ENCODE measurements around the gene GFI1.
A peak's percentile ranks its signal among the peaks of the same experiment; 100 is the strongest.
"Not testable (repeated sequence)": the region's sequence is repeated elsewhere in the genome, so short reads cannot be mapped to it uniquely, and the experiment has no call there.

Gene GFI1

DNA sequence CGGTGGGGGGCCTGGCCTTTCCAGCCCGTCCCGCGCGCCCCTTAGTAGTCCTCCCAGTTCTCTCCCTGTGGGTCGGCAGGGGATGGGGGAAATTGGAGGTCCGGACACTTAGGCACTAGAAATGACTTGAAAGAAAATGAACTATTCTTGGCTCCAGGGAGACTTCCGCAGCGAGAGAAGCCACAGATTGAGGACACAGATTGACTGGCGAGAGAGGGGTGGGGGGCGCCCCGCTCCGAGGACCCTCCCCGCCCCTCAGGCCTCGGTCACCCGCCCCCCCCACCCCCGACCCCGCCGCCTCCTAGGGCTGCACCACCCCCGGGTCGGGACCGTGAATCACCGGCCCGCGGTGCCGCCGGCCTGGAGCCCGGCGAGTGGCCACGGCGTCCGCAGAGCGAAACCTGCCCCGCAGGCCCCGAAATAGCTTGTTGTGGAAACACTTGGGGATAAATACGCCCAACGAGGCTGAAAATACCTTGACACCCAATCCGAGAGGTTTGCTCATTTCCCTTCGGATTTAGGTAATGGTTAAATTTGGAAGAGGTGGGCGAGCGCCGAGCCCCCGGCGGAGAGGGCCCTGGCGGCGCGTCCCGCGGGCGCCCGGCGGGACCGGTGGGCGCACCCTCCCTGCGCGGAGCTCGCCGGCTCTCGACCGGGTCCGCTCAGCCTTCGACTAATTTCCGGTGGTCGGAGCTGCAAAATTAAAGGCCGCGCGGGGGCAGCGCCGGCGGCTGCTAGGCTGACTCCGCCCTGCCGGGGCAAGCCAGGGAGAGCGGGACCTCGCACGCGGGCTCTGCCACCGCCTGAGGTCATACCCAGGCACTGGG, at the start of gene GFI1:
GFI1 (minus strand) TSS at position 675 of the 827 bp plus-strand sequence. CDS start 3,438 bp downstream, outside the sequence.
- DNase-seq (ENCODE audit: low read depth) = no peak

DNA sequence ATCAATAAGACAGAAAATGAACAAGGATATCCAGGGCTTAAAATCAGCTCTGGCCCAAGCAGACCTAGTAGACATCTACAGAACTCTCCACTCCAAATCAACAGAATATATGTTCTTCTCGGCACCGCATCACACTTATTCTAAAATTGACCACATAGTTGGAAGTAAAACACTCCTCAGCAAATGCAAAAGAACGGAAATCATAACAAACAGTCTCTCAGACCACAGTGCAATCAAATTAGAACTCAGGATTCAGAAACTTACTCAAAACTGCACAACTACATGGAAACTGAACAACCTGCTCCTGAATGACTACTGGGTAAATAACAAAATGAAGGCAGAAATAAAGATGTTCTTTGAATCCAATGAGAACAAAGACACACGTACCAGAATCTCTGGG, 45.6 kb upstream of the GFI1 start:
- DNase-seq (ENCODE audit: low read depth) = not testable (repeated sequence)

DNA sequence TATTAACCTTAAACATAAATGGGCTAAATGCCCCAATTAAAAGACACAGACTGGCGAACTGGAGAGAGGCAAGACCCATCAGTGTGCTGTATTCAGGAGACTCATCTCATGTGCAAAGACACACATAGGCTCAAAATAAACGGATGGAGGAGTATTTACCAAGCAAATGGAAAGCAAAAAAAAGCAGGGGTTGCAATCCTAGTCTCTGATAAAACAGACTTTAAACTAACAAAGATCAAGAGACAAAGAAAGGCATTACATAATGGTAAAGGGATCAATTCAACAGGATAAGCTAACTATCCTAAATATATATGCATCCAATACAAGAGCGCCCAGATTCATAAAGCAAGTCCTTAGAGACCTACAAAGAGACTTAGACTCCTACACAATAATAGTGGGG, 45.2 kb upstream of the GFI1 start:
- DNase-seq (ENCODE audit: low read depth) = not testable (repeated sequence)

DNA sequence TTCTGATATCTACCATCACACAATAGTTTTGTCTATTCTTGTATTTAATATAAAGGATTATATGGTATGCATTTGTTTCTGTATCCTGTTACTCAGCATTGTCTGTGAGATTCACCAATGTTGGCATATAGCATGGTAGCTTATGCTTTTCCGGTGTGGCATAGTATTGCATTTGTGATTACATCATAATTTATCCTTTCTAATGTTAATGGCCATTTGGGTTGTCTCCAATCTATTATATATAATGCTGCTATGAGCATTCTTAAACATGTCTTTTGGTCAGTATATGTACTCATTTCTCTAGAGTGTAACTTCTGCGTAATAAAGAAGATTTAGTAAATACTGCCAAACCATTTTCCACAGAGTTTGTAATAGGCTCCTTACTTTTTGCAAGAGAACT, 40.9 kb upstream of the GFI1 start:
- no peak for DNase-seq (ENCODE audit: low read depth)

DNA sequence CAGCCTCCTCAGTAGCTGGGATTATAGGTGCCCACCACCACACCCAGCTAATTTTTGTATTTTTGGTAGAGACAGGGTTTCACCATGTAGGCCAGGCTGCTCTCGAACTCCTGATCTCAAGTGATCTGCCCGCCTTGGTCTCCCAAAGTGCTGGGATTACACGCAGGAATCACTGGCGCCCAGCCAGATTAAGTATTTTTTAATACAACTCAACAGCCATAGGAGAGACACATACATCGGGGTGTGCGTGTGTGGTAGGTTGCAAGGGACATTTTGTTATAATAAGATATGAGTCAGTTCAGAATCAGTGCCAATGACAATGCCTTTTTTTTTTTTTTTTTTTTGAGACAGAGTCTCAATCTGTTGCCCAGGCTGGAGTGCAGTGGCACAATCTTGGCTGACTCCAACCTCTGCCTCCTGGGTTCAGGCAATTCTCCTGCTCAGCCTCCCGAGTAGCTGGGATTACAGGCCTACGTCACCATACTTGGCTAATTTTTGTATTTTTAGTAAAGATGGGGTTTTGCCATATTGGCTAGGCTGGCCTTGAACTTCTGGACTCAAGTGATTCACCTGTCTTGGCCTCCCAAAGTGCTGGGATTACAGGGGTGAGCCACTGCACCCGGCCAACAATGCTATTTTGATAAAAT, 38.3 kb upstream of the GFI1 start:
- not testable (repeated sequence) for DNase-seq (ENCODE audit: low read depth)

DNA sequence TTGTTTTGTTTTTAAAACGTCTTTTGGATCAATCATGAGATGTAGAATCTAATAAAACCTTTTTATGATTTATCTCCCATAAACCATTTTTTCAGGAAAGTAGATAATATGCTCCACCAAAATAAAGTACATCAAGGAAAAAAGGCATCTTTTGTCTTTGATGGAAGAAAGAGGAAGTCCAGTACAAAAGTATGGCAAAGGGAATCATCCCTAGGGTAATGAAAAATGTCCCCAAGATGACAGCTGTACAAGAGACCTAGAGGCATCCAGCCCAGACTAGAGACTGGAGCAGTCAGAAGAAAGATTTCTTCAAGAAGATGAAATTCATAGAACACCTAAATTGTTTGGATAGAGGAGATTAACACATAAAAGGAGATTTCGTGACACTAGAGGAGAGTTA, 32.3 kb upstream of the GFI1 start:
- DNase-seq (ENCODE audit: low read depth) = no peak

DNA sequence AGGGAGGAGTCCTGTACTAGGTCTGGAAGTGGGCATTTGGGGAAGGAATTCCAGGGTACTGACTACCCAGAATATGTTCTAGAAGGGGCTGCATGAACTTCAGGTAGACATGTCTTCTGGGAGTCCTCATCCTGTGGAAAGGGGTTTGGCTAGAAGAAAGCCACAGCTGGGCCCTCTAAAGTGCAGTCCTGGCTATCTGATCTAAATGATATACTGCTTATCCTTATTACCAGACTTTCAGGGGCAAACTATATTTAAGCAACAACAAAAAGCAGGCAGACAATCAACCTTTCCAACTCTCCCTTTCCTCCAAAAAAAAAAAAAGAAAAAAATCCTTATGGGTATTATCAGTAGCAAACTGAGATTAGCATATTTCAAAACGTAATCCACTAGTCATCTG, 29.8 kb upstream of the GFI1 start:
- DNase-seq (ENCODE audit: low read depth) = no peak

DNA sequence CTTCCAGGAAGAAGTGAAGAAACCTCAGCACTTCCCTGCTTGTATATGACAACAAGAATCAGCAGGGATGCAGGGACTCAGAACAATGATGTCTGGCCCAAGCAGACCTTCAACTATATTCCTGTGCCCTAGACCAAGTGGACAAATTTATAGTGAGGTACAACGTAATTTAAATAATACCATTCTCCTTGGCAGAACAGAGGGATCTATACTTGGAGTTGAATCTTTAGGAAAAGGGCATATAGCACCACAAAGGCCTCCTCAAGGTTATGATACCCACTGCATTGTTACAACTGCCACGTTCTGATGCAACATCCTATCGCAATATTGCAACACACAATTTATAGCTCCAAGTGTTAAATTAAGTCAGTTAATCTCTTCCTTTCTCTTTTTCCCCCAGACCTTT, 29.1 kb upstream of the GFI1 start:
- DNase-seq (ENCODE audit: low read depth) = no peak

DNA sequence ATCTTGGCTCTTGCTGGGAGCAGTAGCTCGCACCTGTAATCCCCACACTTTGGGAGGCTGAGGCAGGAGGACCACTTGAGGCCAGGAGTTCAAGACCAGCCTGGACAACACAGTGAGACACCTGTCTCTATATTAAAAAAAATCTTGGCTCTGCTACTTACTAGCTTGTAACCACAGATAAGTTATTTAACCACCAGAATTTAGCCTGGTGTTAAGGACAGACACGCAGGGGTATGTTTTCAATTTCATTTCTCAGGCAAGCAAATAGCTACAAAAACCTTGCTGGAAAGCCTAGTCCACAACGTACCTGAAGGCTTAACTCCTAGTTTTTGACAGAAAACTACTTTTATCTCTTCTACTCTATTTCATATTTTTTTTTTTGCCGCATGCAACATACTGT, 24.8 kb upstream of the GFI1 start:
- DNase-seq (ENCODE audit: low read depth) = no peak

DNA sequence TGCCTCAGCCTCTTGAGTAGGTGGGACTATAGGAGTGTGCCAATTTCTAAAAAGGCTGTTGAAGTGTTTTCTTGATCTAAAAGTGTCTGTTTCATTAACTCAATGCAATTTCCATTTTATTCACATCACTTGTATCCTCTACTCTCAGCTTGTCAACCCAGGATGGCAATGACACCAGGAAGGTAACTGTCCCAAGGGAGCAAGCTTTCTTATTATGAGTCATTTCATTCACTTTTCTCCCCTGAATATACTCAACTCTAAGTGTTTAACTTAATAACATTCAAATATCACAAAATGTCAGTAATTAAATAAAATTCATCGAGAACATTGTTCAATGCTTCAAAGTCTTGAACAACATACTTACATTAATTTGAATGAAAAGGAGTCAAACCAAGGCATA, 22.9 kb upstream of the GFI1 start:
- no peak for DNase-seq (ENCODE audit: low read depth)

DNA sequence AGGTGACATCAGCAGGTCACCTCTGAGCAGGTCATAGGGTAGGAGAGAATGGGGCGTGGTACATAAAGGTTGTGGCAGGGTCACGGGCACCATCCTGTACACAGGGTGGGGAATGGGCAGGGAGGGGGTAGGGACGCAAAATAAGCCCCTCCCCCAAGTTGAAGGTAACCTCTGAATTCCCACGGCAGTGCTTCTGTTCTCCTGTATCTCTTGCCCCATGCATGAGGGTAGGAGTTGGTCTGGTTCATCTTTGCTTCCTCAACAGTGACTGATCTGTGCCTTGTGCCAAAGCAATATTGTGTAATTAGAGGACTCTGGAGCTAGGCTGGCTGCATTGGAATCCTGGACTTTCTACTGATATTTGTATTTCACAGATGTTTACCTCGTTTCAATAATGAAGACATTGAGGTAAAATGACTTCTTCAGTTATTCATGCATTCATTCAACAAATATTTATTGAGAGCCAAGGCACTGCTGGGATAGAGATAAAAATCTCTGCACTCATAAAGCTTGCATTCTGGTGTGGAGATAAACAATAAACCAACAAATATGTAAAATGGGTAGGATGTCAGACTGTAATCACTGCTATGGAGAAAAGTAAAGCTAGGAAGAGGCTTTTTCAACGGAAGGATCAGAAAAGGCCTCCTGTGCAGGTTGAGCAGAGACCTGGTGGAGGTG, 18.4 kb upstream of the GFI1 start:
- DNase-seq (ENCODE audit: low read depth) = no peak

DNA sequence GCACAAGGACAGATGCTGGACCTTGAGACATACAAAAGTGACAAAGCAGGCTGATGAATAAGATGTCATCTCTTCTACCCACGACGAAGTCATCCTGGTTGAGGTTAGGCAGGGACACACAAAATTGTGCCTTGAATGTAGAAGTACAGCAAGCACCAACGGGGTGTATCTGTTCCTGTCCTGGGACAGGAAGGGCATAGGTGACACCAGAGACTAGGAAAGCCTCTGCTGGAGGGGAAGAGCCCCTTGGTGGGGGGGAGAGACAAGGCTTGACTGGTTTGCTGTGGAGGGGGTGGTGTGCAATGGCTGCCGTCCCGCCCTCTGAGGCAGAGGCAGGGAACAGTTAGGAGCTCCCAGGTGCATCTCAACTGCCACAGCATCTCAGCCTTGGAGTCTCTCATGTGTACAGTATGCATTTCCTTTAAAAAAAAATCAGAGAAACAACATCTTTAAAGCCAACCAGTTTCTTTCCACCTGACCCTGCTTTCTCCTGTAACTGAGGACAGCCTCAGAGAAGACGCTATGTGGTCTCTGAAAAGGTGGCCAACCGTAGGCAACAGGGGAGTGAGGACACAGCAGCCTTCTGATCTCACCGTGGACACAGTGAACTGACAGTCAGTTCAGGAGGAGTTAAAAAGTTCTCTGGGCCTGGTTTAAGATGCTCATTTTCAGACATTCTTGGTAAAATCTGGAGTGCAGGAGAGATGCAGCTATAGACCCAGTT, 17.7 kb upstream of the GFI1 start:
- no peak for DNase-seq (ENCODE audit: low read depth)

DNA sequence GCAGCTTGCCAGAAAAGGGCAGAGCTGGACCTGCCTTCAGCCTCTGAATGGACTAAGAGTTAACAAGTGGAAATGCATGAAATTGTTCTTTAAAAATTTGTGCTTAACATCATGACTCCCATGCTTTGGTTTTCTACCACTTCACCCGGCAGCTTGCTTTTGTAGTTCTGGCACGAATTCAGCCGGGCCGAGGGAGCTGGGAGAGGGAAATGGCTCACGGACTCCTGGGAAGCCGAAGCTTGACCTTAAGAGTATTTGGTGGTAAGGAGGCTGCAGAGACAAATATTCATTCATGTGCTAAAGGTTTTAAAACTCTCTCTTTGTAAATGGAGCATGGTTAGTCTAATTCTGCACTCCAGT, 17.2 kb upstream of the GFI1 start:
- DNase-seq (ENCODE audit: low read depth) = no peak

DNA sequence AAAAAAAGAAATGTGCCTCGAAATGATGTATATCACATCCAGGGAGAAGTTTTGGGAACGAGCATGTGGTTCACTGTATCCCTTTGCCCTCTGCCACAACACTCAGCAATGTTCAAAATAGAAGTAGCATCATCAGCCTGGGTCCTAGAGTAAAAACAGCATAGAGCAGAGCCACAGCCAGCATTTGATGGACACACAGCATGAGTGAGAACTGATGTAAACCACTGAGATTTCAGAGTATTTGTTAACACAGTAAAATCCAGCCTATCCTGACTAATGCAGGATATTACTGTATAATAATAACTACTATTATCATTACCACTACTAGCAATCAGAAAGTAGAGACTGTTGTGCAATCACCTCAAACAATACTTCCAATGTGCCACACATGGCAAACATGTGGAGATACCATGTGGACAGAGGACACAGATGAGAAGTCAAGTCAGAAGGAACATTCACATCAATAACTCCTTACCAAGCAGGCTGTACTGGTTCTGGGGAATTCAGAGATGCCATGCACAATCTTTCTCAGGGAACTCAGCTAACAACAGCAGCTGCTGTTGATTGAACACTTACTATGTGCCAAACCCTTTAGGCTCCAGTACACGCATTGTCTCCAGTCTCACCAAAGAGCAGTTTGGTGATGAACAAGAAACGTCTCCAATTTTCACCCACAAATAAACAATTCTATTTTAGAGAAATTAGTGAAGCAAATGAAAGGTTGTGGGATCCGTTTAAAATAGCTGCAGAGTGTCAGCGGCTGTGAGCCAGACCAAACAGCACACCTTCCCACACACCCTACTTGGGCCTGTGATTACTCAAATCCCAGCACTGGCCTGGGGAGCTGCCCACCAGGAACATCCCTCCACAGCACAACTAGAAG, 16.6 kb upstream of the GFI1 start:
- DNase-seq (ENCODE audit: low read depth) = no peak

DNA sequence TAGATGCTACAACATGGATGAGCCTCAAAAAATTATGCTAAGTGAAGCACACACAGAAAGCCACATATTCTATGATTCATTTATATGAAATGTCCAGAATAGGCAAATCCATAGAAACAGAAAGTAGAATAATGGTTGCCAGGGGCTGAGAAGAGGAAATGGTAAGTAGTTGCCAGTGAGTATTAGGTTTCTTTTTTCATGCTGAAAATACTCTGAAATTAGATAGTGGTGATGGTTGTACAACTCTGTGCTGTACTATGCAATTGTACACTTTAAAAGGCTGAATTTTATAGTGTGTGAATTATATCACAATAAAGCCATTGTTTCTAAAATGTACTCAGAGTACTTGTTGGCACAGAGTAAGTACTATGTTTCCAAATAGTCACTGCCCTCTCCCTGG, 15.5 kb upstream of the GFI1 start:
- peak; percentile 57 for DNase-seq (ENCODE audit: low read depth)

DNA sequence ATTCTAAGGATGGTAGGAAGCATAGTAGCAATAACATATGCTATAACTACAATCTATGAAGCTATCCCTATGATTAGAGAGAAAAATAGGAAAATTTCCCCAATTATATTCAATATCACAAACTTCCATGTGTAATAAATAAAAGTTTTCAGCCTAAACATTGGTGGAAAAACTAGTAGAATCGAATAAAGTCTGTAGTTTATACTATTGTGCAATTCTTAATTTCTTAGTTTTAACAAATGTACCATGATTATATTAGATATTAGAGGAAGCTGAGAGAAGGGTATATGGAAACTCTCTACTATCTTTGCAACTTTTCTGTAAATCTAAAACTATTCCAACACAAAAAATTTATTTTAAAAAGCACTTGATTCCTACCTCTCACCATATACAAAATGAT, 13.8 kb upstream of the GFI1 start:
- DNase-seq (ENCODE audit: low read depth) = no peak

DNA sequence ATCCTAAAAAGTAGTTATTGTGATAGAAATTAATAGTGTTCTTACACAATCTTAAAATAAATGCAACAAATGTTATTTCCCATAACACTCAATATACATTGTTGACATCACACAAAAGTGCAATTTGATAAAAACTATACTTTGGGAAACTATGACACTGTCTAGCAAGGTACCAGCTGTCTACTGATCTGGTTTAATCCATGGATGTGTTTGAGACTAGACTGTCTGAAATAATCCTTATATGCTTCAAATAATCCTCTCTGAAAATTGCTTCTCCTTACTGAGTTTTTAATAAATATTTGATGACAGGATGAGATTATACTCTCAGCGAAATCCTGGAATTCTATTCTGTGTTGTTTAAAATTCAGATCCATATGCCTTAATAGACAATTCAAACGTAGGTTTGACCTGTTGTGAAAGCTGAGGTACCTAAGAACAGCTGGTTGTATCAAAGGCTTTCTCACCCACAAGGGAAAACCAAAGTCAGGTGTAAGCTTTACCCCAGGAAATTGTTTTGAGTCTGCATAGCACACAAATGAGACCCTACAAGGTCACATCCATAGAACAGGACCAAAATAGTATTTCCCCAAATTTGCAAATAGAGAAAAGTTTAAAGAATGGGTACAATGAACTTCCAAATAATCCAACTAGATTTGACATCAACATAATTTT, 8.8 kb upstream of the GFI1 start:
- DNase-seq (ENCODE audit: low read depth) = no peak

DNA sequence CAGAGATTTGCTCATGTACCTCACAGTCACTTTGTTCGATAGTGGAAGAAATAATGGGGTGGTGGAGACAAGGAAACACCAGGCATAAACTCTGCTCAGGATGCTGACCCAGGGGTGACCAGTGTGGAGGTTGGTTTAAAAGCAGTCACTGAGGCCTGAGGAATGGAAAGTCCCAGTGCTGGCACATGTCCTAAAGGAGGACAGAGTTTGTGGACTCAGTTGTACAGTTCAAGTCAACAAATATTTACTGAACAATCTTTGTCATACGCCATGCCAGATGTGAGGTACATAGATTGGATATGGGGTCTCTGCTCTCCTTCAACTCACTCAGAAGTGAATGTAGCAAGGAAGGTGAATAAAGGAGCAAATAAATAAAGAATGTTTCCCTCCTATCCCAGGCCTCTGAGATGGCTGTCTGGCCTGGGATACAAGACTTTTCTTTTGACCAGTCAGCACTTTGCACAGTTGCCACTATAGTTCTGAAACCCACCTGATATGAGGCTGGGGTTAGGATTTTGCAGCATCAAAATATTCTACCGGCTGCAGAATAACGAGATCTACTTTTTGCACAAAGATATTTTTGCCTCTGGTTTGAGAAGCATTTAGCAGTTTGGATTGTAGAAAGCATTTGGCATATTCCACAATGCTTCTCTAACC, 7.9 kb upstream of the GFI1 start:
- no peak for DNase-seq (ENCODE audit: low read depth)

DNA sequence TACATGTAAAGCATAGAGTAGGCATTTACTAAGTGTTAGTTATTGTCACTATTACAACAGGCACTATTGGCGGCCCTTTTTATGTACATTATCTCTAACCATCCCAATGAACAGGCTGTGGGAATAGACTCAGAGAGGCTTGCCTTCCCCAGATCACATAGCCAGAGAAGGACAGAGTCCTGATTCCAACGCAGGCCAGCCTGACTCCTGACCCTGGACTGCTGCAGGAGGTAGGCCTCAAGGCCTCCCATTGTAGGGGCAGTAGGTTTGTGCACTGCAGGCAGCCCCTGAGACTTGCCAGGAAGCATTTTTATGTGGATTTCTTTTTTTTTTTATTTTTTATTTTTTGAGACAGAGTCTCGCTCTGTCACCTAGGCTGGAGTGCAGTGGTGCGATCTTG, 6.4 kb upstream of the GFI1 start:
- no peak for DNase-seq (ENCODE audit: low read depth)

DNA sequence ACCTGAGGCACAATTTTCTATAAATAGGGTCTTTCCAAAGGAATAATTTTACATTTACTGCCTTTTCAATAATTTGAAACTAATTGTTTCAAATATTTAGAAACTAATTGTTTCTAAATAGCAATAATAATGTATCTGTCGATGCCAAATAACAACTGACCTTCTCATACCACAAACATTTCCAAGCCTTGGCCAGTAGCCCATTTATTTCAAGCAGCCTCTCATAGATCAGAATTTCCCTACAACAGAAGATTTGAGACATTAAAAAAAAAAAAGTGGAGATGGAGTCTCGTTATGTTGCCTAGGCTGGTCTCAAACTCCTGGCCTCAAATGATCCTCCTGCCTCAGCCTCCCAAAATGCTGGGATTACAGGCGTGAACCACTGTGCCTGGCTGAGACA, 2.1 kb upstream of the GFI1 start:
- no peak for DNase-seq (ENCODE audit: low read depth)

DNA sequence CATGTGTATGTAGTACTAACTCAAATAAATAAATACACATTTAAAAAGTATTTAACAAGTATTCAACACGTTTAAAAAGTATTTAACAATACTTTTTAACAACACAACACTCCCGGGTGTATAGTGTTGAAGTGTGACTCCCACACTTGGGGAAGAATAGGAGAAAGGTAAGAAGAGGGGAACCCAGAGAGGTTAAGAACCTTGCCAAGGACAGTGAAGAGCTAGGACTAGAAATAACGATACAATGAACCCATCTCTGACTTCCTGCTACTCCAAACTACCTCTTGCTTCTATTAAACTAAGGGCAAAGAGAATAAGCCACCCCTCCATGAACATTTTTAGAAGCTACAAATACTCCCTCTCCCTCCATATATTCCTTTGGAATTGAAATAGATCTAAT, 1.7 kb upstream of the GFI1 start:
- no peak for DNase-seq (ENCODE audit: low read depth)
